ENCODE results near the gene HTRA2.

Gene HTRA2

GRCh38 chr2:74500578-74500946 lies 29.2 kb upstream of the HTRA2 start:
- DNase-seq: no peak

DNA sequence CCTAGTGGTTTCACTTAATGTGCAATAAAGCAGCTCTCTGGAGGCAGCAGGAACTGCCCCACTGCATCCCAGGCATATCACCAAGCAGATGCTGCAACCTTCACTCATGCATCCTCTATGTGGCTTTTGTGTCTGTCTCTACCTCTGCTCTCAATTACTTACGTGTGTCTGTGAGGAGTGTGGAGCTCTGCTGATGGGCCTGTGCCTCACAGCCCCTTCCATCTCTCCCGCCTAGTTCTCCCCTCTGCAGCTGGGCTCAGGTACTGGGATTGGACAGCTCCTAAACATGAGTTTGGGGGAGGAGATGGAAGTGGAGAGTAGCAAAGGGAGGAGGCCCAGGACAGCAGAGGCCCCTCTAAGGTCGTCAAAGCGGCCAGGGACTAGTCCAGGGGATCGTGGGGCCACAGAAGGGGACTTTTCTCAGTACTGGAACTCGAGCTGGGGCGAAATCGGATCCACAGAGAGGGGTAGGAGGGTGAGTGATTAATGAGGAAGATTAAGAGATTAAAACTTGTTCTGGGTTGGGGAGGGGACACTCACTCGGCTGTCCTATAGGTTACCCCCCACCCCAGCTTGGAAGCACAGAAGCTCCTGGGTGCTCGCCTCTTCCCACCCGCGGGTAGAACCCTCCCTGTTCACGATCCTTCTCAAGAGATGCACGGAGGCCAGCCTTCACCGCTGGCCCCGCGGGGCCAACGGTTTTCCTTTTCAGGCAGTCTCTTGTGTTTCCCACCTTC lies 28.2 kb upstream of the HTRA2 start:
- DNase-seq: no peak

DNA sequence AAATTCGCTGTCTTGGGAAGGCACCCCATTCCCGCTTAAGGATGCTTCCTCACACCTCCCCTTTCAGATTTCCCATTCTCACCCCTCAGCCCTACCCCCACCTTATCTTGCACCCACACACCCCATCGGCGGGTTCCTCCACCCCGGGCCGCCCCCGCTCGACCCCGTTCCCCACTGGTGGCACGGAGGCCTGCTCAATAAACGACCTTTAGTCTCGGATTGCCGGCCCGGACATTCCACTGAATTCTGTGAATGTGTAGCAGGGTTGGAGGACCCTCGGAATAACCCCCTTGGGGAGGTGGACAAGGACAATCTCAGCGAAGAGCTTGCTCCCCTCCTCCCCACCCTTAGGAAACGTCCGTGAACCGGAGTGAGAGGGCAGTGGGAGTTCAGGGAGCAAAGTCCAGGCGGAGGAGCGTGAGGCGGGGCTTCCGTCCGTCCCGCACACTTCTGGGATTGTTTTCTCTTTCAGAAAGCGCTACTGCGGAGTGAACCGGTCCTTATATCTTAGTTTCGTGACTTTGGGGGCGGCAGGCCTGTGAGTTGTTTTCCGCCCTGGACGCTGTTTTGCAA lies 27.5 kb upstream of the HTRA2 start:
- no peak for DNase-seq

DNA sequence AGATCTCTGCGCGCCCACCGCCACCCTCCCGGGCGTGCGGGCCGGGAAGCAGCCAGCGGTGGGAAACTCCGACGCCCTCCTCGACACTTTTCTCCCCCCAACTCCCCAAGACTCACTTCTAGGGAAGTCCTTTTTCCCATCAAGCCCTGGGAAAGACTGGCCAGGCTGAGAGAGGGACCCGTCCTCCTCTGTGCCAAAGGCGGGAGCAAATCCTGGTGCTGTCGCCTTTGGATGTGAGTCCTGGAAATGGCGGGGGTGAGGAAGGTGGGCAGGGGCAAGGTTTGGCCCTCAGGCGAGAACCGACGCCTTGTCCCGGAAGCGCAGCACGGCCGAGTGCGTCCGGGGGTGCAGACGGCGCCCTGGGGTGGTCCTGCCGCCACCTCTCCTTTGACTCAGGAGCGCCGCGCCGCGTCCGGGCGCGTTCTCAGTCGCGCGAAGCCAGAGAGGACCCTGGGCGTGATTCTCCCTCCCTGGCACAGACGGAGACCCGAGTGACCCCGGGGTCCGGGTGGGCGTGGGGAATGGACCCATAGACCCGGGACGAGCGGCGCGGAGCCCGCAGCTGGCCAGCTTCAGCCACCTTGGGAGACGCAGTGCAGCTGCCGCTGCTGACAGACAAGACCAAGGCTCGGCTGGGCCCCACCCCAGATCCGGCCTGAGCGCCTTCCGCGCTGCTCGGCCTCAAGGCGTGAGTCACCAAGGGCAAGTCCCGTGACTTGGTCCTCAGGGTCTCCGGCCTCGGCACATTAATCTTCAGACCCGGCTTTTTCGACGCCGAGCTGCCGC lies 26.8 kb upstream of the HTRA2 start:
- no peak for DNase-seq

- no peak for DNase-seq
Measured at GRCh38 chr2:74503506-74504475, 25.9 kb upstream of the HTRA2 start.

DNA sequence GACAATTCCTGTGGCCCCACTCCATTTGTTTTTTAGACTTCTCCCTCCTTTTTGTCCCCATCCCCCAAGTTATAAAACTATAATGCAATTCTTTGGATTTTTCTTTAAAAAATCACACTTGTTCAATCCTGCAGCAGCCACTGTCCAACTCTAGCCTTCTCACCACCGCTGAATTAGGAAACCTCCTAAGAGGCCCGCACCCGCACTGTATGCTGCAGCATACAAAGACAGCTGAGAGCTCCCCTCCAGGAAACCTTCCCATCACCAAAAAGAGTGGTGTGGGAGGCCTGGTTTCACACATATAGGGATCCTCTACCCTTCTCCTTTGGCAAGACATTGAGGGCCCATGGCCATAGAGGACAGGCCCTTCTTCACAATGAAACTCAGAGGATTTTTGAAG lies 25.1 kb upstream of the HTRA2 start:
- DNase-seq: no peak

DNA sequence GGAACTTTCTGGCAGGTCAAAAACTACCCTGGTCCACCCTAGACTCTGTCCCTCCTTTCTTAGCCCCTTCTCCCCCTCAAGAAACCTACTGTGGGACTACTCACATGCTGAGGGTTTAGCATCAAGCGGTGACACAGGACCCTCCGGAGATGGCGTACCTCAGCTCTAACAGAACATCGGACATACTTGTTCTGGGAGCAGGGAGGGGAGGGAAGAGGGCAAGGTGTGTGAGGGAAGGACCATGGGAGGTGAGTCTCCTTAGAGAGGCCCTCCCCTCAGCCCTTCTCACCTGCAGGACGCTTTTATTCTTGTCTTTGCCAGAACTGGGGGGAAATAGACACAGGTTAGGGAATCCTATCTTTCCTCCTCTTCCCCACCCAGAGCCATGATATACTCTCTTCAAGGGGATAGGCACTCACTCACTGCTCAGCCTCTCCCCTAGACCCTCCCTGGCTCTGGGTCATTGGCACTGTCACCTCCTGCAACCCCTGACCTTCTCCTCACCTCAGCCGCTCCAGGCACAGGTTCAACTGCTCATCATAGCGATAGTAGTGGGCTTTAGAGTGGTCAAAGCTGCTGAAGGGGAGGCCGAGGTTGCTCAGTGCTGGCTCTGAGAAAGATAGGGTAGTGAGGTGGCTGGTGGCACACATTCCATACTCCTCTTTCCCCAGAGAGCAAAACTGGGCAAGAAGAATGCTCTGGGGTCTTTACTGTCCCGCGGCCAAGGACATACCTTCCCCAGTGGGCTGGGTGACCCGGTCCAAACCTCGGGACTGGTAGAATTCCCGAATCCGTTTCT lies 24.1 kb upstream of the HTRA2 start:
- DNase-seq: no peak

GRCh38 chr2:74507145-74507925 lies 22.4 kb upstream of the HTRA2 start, which contains the start of gene PCGF1:
Gene PCGF1, minus strand, starts transcription at chr2:74507695. Its CDS starts 27 bp downstream, at chr2:74507668.
- peak; percentile 96 for DNase-seq

- no peak for DNase-seq
Measured at GRCh38 chr2:74507926-74508520, 21.7 kb upstream of the HTRA2 start.

- no peak for DNase-seq
Measured at GRCh38 chr2:74510272-74510671, 19.5 kb upstream of the HTRA2 start.

GRCh38 chr2:74511104-74511989 lies 18.4 kb upstream of the HTRA2 start:
- no peak for DNase-seq

- no peak for DNase-seq
Measured at GRCh38 chr2:74512744-74513604, 16.8 kb upstream of the HTRA2 start.

GRCh38 chr2:74513605-74514367 lies 15.9 kb upstream of the HTRA2 start:
- no peak for DNase-seq

DNA sequence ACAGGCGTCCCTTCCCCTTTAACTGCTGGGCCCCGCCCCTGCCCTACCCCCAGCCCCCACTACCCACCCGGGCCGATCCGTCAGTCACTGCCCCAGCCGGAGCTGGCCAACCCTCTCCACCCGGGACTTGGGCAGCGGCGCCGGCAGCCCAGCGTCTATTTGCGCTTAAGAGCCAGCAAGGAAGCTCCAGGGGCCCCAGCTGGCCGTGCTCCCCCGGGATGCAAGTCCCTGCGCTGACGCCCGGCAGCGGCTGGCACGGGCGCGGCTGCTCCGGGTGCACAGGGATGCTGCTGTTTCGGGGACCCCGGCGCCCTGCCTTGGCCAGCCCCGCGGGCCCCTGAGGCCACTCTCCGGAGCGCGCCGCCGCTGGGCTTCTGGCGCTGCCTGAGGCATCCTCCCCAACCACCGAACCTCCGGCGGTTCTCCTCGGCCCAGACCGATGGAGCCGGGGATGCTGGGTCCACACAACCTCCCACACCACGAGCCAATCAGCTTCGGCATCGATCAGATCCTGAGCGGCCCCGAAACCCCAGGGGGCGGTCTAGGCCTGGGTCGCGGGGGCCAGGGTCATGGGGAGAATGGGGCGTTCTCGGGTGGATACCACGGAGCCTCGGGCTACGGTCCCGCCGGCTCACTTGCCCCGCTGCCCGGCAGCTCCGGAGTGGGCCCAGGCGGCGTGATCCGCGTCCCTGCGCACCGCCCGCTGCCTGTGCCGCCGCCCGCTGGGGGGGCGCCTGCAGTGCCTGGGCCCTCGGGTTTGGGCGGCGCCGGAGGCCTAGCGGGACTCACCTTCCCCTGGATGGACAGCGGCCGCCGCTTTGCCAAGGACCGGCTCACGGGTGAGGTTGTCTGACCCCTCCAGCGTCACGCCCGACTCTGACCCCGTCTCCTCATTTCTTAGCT lies 15.1 kb upstream of the HTRA2 start, which contains the start of gene TLX2:
Gene TLX2, plus strand, starts transcription at position 83 of the 903 bp plus-strand sequence. Its CDS starts 357 bp downstream, at position 440.
- no peak for DNase-seq

DNA sequence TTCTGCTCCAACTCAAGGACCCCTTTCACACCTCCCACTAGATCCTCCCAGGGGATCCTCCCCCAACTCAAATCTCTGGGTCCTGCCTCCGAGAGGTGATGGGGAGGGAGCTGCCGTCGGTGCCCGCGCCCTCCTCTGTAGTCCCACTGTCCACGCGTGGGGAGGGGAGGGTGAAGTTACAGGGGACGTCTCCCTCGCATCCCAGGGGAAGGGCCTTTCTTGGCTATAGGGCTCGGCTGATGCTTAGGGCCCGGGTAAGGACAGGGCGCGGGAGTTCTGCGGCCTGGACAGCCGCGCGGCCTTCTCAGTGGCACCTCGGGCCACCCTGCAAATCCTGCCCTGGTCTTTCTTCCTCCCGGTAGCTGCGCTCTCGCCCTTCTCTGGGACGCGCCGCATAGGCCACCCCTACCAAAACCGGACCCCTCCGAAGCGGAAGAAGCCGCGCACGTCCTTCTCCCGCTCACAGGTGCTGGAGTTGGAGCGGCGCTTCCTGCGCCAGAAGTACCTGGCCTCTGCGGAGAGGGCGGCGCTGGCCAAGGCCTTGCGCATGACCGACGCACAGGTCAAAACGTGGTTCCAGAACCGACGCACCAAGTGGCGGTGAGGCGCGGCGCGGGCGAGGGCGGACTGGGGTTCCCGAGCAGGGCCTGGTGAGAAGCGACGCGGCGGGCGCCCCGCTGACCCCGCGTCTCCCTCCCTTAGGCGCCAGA lies 14.3 kb upstream of the HTRA2 start:
- no peak for DNase-seq
